ENCODE results near the gene CACFD1. TPM values are rescaled to one million over a fixed set of nuclear protein-coding genes. Genes with fewer than 3 reads are reported as not detected.

Gene CACFD1
- total RNA-seq, 1 experiment from 2014 or later: 6.9 TPM

DNA sequence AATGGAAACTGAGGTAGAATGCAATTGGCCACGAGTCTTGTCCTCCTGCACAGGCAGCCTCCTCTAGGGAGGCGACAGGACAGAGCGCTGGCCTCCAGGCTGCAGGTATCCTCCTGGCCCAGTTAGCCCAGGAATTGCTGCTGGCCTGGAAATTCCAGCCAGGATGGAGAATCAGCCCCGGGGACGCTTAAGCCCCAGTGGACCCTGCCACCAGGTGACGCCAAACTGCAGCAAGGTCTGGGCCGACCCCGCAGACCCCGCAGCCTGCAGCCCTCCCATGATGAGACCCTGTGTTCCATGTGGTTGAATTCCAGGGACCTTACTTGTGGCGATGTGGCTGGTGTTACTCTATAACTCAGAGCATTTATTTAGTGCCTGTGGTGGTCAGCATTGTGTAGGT lies 7.3 kb downstream of the CACFD1 start:
- Histone ChIP-seq H3K9ac (ENCODE audit: low read length) (no peak overlapping the region), H3K9me2 (ENCODE audit: insufficient read depth) (no peaks in the 10 kb centered on the region), H3K4me1 (ENCODE audit: control insufficient read depth in 1 of 2, insufficient read depth in 2 of 2, low read length in 2 of 2) (no peaks in the 10 kb centered on the region), H3K4me2 (ENCODE audit: low read length) (no peak overlapping the region), H3K36me3 (ENCODE audit: control insufficient read depth in 1 of 2, insufficient read depth in 2 of 2, low read length in 2 of 2) (no peaks in the 10 kb centered on the region), H2AFZ (ENCODE audit: low read depth, low read length, poor library complexity, severe bottlenecking) (no peak overlapping the region), H3K27me3 (ENCODE audit: insufficient read depth, low read length) (no peaks in the 10 kb centered on the region), H3K4me3 (replicated peaks in 1 of 2; ENCODE audit: low read depth in 1 of 2, low read length in 2 of 2) (no peak overlapping the region), H3K79me2 (ENCODE audit: insufficient read depth, low read length) (no peaks in the 10 kb centered on the region), H3K9me3 (ENCODE audit: control insufficient read depth in 1 of 2, insufficient read depth in 1 of 2, low read depth in 1 of 2, low read length in 2 of 2) (no peaks in the 10 kb centered on the region), H4K20me1 (ENCODE audit: insufficient read depth) (no peaks in the 10 kb centered on the region), H3K27ac (ENCODE audit: low read depth, low read length) (no peak overlapping the region)
- ATAC-seq: no peak
- intact Hi-C loops (cut with micrococcal nuclease): no loop called here
- no peak for DNase-seq (ENCODE audit: low read depth, low spot score)
- no TSS peak for BruUV-seq (replicated peaks)
- POLR2A ChIA-PET: no interaction called here
- TF ChIP-seq YY1 (IDR thresholded peaks at IDR 0.05; ENCODE audit: extremely low read depth, insufficient replicate concordance, low read depth, low read length) (no peak), POLR2AphosphoS5 (IDR thresholded peaks at IDR 0.05; ENCODE audit: low read depth, low read length) (no peak), ZNF274 (IDR thresholded peaks at IDR 0.05; ENCODE audit: low read depth, low read length) (no peak), SIN3A (IDR thresholded peaks at IDR 0.05; ENCODE audit: low read depth) (no peak), ZFX (IDR thresholded peaks at IDR 0.05) (no peak), POLR2A (IDR thresholded peaks at IDR 0.05; ENCODE audit: borderline replicate concordance, extremely low read depth, insufficient read depth, insufficient read length) (no peak), CEBPB (IDR thresholded peaks at IDR 0.05; ENCODE audit: low read depth) (no peak), ELF1 (IDR thresholded peaks at IDR 0.05; ENCODE audit: borderline replicate concordance, low read depth) (no peak), FOSL1 (IDR thresholded peaks at IDR 0.05; ENCODE audit: low read depth) (no peak), SP1 (IDR thresholded peaks at IDR 0.05; ENCODE audit: low read depth) (no peak), EGR1 (IDR thresholded peaks at IDR 0.05; ENCODE audit: low read depth) (no peak), CTCF (IDR thresholded peaks at IDR 0.05 in 2 of 3, conservative IDR thresholded peaks at IDR 0.05 in 1 of 3; ENCODE audit: borderline replicate concordance in 1 of 3, insufficient read depth in 1 of 3, low read depth in 2 of 3, low read length in 2 of 3) (no peak), JUND (IDR thresholded peaks at IDR 0.05) (no peak), SRF (IDR thresholded peaks at IDR 0.05; ENCODE audit: low read depth) (no peak), CBX3 (IDR thresholded peaks at IDR 0.05; ENCODE audit: low read depth) (no peak), RAD21 (IDR thresholded peaks at IDR 0.05; ENCODE audit: low read depth) (no peak), EZH2 (IDR thresholded peaks at IDR 0.05) (no peak)
- TF ChIP-seq, protein P1, sequence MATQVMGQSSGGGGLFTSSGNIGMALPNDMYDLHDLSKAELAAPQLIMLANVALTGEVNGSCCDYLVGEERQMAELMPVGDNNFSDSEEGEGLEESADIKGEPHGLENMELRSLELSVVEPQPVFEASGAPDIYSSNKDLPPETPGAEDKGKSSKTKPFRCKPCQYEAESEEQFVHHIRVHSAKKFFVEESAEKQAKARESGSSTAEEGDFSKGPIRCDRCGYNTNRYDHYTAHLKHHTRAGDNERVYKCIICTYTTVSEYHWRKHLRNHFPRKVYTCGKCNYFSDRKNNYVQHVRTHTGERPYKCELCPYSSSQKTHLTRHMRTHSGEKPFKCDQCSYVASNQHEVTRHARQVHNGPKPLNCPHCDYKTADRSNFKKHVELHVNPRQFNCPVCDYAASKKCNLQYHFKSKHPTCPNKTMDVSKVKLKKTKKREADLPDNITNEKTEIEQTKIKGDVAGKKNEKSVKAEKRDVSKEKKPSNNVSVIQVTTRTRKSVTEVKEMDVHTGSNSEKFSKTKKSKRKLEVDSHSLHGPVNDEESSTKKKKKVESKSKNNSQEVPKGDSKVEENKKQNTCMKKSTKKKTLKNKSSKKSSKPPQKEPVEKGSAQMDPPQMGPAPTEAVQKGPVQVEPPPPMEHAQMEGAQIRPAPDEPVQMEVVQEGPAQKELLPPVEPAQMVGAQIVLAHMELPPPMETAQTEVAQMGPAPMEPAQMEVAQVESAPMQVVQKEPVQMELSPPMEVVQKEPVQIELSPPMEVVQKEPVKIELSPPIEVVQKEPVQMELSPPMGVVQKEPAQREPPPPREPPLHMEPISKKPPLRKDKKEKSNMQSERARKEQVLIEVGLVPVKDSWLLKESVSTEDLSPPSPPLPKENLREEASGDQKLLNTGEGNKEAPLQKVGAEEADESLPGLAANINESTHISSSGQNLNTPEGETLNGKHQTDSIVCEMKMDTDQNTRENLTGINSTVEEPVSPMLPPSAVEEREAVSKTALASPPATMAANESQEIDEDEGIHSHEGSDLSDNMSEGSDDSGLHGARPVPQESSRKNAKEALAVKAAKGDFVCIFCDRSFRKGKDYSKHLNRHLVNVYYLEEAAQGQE (IDR thresholded peaks at IDR 0.05; ENCODE audit: low read depth): no peak
- TF ChIP-seq, protein P2, sequence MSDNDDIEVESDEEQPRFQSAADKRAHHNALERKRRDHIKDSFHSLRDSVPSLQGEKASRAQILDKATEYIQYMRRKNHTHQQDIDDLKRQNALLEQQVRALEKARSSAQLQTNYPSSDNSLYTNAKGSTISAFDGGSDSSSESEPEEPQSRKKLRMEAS (IDR thresholded peaks at IDR 0.05): no peak
- RAD21 ChIA-PET (ENCODE audit: low non-redundant PET in 1 of 2, low total read pairs in 2 of 2, uncharacterized antibody in 2 of 2, unreplicated experiment in 2 of 2): no interaction called here
- CTCF ChIA-PET: no interaction called here
